ENCODE data around the gene TWNK.

The TWNK gene

DNA sequence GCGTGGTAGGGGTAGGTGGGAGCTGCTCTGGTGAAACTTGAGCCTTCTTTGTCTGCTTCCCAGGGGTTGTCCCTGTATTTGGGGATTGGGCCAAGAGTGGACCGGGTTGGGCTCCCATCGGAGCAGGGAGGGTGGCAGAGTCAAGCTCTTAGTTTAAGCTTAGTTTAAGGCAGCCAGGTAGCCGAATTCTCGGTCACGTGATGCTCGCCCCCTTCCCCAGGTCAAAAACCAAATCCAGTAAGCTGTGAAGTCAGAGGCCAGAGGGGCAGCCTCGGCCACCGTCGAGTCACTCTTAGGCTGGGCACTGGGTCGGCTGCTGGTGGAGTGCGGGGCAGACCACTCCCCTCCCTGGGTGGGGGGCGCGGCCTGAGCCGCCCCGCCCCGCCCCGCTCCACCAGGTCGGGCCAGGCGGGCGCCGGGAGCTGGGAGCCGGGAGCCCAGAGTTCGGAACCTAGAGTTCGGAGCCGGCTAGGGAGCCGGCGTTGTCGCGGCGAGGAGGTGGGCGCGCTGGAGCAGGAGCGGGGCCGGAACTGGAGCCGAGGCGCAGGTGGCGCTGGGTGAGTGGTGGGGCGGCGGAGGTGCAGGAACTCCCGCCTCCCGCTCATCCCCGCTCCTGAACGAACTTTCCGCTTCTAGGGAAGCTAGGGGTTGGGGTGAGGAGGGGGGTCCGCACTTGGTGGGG lies 9.5 kb downstream of the TWNK start:
- FAIRE-seq (no peak), DNase-seq (ENCODE audit: low spot score) (peak; percentile 76)

DNA sequence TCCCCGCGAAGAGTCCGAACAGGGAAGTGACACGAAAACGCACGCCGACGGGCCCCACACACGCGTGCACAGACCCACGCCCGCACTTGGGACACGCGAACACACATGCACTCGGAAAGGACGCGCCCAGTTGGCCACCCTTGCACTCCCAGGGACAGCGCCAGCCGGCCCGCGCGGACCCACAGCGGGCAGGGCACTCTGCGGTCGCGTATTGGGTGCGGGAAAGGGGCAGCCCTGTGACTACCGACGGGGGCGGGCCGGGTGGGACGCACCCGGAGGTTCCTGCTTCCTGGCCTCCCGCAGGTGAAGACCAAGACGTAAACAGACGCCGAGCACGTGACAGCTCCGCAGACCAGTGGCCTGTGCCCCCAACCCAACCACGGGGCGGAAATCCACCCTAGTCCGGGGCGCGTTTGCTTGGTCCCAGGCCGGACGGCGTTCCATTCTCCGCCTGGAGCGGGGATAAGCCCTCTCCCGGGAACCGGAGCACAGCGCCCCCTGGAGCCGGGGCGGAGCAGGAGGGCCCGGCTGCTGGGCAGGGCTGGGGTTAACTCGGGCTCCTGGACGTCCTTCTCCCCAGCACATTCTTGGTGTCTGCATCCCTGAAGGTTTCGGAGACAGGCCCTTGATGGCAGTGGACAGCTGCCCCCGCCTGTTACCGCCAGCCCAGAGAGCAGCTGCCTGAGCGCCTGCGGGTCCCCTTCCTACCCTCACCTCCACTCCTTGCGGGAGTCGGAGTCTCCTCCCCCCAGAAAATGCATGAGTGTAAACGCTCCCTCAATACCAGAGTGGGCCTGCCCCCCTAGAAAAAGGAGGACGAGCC lies 10.2 kb downstream of the TWNK start:
- DNase-seq (ENCODE audit: low spot score), result peak; percentile 89
- FAIRE-seq, result no peak

DNA sequence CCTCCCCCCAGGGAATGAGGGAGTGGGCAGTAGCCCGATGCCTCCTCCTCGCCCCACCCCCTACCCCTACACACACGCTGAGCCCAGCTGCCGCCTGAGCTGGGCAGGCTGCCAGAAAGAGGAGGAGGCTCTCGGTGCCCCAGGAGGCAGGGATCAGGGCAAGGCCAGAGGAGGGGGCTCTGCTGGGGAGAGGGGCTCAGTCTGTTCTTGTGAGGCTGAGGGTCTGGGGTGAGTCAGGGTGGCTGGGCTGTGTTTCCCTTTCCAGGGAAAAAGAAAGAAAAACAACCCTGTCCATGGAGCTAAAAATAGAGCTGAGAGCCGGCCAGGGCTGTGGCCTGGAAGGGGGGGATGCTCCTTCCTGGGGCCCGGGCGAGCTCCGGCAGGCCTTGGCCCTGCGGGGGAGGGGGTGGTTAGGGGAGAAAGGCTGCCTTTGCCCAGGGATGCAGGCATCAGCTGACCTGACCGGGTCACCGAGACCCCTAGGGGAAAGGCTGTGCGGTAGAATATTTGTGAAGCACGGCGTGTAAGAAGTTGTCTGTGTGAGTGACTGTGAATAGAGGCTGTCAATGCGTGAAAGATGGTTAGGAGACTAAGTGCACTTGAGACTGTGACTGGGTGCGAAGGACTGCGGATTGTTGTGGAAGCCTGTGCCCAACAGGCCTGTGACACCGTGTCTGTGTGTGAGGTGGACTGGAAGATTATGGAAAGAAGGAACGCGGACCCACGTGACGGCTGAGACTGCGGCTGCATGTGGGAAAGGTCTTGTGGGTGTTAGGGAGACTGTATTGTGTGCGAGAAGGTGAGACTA lies 11.0 kb downstream of the TWNK start:
- DNase-seq (ENCODE audit: low spot score) (peak; percentile 93), FAIRE-seq (peak; percentile 81)

DNA sequence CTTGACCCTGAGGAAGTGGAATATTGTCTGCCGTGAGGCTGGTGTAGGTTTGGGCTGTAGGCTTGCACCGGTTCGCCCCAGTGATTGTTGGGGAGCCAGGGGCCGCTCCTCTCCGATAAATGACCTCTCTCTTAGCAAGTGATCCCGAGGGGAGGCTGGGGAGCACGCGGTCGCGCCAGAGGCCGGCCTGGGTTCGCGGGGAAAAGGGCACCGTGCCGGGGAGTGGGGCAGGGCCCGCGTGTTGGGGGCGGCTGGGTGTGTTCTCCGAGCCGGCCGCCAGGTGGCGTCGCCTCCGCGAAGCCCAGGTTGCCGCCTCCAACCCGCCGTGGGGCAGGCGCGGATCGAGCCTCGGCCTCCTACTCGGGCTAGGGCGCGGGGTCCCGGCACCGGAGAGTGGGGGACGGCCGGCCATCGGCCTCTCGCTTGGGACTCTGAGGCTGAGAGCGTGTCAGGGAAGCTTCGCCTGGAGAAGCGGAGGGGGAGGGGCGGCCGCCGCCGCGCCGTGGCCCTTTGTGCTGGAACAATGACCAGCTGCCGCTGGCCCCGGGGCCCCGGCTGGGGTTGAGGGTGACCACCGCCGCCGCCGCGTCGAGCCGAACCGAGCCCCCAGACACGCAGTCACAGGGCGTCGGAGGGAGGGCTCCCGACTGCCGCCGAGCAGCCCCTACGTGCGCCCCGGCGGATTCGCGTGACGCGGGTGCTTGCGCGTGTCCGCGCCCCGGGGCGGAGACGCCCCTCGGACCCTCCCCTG lies 11.8 kb downstream of the TWNK start:
- DNase-seq (ENCODE audit: low spot score) (peak; percentile 88), FAIRE-seq (peak; percentile 89)

DNA sequence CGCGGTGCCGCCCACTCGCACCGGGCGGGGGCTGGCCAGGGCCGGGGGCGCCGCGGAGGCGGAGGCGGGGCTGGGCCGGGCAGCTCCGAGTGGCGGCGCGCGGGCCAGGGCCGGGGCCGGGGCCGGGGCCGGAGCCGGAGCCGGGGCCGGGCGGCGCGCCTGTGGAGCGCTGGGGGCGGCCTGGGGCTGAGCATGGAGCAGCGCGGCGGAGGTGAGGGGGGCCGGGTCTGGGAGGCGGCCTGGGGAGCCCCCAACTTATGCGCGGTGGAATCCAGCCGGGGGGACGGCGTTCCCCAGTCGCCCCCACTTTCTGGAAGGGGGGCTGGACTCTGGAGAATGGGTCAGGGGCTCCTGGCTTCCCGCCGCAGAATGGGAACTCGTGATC lies 12.4 kb downstream of the TWNK start, which contains the start of gene LZTS2:
Gene LZTS2 (plus strand): TSS at position 67 of the 385 bp plus-strand sequence. CDS start 2,731 bp downstream, outside the sequence.
- DNase-seq (ENCODE audit: low spot score) (no peak), FAIRE-seq (no peak)

DNA sequence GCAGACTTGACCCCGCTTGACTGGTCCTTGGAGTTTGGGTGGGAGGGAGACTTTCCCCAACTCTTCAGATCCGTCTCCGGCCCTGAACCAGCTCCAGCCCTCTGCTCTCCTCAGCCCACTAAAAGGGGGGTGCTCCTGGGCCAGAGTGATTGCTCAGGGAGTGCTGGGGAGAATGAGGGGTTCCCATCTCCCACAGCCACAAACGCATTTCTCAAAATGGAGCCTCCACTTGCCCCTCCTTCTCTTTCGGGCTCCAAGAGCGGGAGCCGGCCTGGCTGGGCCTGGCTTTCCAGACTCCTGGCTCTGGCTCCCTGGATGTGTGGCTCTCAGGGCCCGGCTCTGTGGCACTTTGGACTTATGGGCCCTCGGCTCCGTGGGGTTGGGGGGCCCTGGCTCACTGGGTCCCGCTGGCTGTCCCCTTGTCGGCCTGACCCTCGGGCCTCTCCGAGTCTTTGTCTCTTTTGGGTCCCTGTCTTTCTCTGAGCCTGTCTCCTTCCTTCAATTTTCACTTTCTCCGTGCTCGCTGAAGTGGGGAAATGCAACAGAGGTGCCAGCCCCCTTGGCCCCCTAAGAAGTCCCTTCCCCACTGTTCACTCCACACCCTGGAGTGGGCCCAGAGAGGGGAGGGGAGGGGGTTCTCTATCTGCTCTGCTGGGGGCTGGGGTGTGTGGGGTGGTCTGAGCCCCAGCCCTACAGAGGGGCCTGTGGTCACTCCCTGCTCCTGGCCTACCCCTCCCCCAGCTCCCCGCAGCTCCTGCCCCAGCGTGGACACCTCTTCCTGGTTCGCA lies 13.0 kb downstream of the TWNK start:
- peak; percentile 32 for DNase-seq (ENCODE audit: low spot score)
- no peak for FAIRE-seq

DNA sequence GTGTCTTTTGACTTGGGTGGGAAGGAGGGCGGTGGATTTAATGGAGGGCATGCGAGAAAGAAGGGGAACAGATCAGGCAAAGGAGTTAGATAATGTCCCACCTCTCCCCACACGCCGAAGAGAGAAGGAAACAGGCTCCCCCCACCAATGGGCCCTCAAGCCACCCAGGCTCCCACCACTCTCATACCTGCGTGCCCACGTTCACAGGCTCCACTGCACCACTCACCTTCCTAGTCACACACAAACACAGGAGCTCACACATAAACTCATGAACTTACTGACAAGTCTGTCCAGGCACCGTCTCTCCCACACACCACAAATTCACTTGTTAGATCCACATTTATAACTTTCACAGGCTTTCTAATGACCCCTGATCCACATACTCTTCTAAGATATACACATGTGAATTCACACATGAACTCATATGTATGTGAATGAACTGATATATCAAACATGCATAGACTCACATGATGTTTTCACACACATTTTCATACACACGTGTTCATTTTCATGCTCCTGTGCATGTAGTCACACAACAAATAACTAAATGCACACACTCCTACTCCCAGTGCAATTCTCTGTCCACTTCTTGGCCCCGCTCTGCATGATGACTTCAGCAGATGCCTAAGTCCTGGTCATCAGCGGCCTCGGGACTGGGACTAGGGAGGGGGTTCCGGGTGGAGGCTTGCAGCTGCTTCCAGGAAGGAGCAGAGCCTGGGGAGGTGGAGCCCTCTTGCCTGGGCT lies 13.7 kb downstream of the TWNK start:
- DNase-seq (ENCODE audit: low spot score), result peak; percentile 50
- no peak for FAIRE-seq

DNA sequence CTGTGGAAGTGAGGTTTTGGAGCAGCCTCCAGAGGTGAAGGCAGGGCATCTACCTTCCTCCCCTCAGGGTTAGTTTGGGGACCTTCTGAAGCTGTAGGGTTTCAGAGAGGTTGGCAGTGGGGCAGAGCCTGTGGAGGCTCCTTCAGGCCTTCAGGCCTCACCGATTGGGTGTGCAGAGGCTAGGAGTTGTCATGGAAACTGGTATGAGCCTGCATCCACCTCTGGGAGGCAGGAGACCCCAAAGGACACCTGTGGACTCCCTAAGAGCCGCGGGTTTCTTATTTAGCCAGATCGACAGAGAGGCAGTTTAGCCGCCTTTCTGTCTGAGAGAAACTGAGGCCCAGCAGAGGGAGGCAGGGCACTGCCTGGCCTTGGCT lies 14.3 kb downstream of the TWNK start:
- FAIRE-seq (no peak), DNase-seq (ENCODE audit: low spot score) (no peak)

DNA sequence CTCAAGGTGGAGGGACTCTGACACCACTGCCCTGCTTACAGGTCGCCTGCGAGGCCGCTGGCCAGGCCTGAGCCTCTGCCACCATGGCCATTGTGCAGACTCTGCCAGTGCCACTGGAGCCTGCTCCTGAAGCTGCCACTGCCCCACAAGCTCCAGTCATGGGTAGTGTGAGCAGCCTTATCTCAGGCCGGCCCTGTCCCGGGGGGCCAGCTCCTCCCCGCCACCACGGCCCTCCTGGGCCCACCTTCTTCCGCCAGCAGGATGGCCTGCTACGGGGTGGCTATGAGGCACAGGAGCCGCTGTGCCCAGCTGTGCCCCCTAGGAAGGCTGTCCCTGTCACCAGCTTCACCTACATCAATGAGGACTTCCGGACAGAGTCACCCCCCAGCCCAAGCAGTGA lies 15.1 kb downstream of the TWNK start:
- FAIRE-seq, result no peak

DNA sequence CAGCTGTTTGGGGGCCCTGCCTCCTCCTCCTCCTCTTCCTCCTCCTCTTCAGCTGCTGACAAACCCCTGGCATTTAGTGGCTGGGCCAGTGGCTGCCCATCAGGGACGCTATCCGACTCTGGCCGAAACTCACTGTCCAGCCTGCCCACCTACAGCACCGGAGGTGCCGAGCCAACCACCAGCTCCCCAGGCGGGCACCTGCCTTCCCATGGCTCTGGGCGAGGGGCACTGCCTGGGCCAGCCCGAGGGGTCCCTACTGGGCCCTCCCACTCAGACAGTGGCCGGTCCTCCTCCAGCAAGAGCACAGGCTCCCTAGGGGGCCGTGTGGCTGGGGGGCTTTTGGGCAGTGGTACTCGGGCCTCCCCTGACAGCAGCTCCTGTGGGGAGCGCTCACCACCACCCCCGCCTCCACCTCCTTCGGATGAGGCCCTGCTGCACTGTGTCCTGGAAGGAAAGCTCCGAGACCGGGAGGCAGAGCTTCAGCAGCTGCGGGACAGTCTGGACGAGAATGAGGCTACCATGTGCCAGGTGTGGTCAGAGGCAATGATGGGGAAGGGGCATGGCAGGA lies 16.4 kb downstream of the TWNK start:
- DNase-seq (ENCODE audit: low spot score) (no peak), FAIRE-seq (no peak)

More for the DNA sequence above, 15.1 kb downstream of the TWNK start:
- DNase-seq (ENCODE audit: low spot score), result no peak

DNA sequence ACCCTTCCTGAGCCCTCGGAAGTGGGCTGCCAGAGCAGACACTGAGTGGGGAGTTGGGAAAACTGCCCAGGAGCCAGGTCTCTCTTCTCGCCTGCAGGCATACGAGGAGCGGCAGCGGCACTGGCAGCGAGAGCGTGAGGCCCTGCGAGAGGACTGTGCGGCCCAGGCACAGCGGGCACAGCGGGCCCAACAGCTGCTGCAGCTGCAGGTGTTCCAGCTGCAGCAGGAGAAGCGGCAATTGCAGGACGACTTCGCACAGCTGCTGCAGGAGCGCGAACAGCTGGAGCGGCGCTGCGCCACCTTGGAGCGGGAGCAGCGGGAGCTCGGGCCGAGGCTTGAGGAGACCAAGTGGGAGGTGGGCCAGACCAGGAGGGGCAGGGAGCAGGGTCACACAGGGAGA lies 18.0 kb downstream of the TWNK start:
- no peak for DNase-seq (ENCODE audit: low spot score)

DNA sequence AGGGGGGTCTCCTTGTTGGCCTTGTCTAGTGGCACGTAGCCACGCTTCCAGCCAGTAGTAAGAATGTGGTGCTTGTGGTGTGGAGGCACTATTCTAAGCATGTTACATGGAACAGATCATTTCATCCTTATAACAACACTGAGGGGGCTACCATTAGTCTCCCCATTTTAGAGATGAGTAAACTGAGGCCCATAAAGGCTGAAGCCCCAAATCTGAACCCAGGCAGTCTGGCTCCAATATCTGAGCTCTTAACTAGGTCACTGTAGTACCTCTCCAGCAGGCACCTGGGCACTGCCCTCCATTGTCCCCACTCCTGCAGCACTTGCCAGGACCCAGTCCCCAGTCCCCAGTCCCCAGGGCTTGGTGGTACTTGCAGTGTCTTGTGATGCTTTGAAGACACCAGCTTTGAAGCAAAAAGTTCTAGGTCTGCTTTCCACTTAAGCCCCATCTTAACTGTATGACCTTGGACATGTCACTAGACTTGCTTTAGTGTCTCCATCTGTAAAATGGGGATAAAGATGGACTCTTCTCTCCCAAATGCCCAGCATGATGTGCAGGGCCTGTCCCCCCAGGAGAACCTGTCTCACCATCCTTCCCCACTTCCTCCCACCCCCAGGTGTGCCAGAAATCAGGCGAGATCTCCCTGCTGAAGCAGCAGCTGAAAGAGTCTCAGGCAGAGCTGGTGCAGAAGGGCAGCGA lies 18.7 kb downstream of the TWNK start:
- no peak for DNase-seq (ENCODE audit: low spot score)
- no peak for FAIRE-seq

More for the DNA sequence above, 18.0 kb downstream of the TWNK start:
- no peak for FAIRE-seq

DNA sequence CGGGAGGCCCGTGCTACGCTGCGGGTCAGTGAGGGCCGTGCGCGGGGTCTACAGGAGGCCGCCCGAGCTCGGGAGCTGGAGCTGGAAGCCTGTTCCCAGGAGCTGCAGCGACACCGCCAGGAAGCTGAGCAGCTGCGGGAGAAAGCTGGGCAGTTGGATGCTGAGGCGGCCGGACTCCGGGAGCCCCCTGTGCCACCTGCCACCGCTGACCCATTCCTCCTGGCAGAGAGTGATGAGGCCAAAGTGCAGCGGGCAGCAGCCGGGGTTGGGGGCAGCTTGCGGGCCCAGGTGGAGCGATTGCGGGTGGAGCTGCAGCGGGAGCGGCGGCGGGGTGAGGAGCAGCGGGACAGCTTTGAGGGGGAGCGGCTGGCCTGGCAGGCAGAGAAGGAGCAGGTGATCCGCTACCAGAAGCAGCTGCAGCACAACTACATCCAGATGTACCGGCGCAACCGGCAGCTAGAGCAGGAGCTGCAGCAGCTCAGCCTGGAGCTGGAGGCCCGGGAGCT lies 19.3 kb downstream of the TWNK start:
- DNase-seq (ENCODE audit: low spot score), result no peak
- no peak for FAIRE-seq

DNA sequence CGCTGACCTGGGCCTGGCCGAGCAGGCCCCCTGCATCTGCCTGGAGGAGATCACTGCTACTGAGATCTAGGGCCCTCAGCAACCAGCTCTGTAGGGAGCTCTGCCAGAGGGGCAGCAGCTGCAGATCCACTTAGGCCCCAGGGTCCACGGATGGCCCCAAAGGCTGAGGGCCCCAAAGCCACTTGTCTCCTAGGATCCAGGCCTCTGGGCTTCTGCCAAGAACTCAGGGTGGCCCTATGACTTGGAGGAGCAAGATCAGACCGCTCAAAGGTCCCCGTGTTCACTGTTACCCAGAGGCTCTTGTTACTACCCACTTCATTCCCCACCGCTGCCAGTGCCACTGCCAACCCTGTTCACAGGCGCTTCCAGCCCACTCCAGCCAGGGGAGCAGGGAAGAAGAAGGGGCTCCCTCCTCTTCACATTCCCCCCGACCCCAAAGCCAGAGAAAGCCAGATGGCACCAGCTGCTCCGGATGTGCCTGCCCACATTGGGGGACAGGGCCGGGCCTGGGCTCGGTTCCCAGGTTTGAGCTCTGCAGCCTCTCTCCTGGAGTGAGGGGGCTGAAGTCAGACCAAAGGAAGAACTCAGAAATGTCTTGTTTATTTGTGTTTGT lies 19.9 kb downstream of the TWNK start:
- no peak for FAIRE-seq

DNA sequence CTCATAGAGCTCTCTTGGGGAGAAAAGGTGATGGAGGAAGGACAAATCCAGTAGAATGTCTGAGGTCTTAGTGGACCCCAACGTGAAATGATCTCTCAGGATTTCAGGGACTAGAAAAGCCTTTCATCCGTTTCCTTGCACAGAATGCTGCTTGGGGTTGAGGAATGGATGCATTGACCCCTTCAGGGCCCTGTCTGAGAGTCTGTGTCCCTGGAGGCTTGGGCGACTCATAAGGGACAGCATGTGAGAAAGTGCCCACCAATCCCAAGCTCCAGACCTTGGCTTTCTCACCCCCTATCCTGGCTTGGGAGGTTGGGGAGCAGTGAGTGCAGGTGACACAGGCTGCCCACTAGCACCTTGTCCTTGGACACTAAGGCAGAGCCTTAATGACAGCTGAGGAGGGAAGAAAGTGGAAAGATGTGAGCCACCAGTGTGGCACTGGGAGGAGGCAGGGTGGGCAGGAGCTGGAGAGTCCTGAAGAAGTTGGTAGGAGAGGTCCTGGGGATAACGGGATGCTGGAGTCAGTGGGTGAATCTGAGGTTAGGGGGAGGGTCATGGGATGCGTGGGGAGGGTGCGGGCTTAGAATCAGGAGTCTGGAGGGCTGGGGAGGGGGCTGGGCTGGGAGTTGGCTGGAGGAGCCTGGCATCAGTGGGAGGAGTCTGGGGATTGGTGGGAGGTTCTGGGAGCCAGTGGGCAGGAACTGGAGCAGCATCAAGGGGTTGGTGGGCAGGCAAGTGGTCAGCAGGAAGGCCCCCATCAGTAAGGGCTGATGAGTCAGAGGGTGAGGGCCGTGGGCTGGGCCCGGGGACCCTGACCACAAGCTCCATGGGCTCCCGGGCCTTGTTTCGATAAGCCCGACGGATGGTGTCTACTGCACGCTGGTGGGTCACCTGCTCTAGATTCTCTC lies 20.8 kb downstream of the TWNK start:
- no peak for FAIRE-seq
- DNase-seq (ENCODE audit: low spot score), result no peak

More for the DNA sequence above, 19.9 kb downstream of the TWNK start:
- DNase-seq (ENCODE audit: low spot score), result no peak

DNA sequence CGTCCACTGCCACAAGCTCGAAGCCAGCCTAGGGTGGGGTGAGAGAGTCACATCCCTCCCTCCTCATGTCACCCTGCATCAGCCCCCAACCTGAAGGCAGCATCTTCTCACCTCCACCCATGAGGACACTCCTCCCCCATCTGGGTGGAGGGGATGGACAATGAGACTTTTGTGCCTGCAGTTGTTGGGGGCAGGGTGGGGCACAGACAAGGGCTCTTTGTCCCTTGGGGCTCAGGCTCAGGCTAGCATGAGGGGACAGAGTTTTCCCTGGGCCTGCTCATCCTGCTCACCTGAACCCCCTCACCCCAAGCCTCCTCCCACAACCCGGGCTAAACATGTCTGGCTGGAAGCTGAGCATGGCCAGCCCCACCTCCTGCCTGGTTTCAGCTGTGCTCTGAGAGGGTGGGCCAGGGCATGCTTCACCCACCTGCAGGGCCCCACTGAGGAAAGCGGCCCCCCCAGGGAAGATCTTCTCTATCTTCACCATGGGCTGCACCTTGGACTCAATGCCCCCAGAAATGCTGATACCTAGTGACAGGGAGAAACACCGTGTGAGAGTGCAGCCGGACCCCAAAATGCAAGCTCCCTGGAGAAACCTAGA lies 21.6 kb downstream of the TWNK start:
- FAIRE-seq (peak; percentile 80), DNase-seq (ENCODE audit: low spot score) (peak; percentile 46)

DNA sequence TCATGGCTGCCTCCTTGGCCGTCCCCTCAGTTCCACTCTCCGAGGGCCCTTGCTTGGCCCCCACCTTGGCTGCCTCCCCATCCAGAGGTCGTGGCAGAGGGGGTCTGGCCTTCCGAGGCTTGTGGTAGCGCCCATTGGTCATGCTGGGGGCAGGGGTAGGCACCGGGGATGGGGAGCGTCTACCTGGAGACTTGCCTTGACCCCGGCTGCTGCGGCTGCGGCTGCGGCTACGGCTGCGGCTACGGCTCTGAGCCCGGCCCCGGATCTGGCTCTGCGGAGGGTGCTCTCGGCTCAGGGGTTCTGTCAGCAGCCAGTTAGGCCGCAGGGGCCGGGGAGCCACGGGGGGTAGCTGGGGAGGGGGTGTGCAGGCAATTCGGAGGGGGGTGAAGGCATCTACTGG lies 23.0 kb downstream of the TWNK start:
- FAIRE-seq, result no peak

More for the DNA sequence above, 23.0 kb downstream of the TWNK start:
- DNase-seq (ENCODE audit: low spot score), result no peak
